ENCODE data around the gene TSHB. TPM values are rescaled to one million over a fixed set of nuclear protein-coding genes. Genes with fewer than 3 reads are reported as not detected.

The TSHB gene
- total RNA-seq, 2 donors from 2014 or later: not detected

GRCh38 chr1:115077286-115077983 is 47.8 kb downstream of the TSHB start:
- no peaks in the 10 kb centered on the region for H3K4me1 ChIP-seq
- no peak for DNase-seq
- H3K4me3 ChIP-seq: no peak overlapping the region
- no peaks in the 10 kb centered on the region for H3K9me3 ChIP-seq
- H3K9ac ChIP-seq (ENCODE audit: low read depth in 2 of 2, low read length in 2 of 2): no peak overlapping the region
- no peaks in the 10 kb centered on the region for H3K36me3 ChIP-seq
- H3K27ac ChIP-seq: no peak overlapping the region
- H3K27me3 ChIP-seq: no peaks in the 10 kb centered on the region
- no peak for TF ChIP-seq CTCF (IDR thresholded peaks at IDR 0.05)
- intact Hi-C loops (cut with DNase I): no loop called here

- H3K27ac ChIP-seq: no peak overlapping the region
- intact Hi-C loops (cut with DNase I): no loop called here
- TF ChIP-seq CTCF (IDR thresholded peaks at IDR 0.05): no peak
- no peaks in the 10 kb centered on the region for H3K4me1 ChIP-seq
- H3K27me3 ChIP-seq: no peaks in the 10 kb centered on the region
- DNase-seq: no peak
- H3K9ac ChIP-seq (ENCODE audit: low read depth in 2 of 2, low read length in 2 of 2): no peak overlapping the region
- H3K4me3 ChIP-seq: no peak overlapping the region
- H3K9me3 ChIP-seq: no peaks in the 10 kb centered on the region
- no peaks in the 10 kb centered on the region for H3K36me3 ChIP-seq
Measured at GRCh38 chr1:115077984-115078330, 48.3 kb downstream of the TSHB start.

GRCh38 chr1:115078708-115079107 is 49.1 kb downstream of the TSHB start:
- intact Hi-C loops (cut with DNase I): no loop called here
- H3K36me3 ChIP-seq: no peaks in the 10 kb centered on the region
- DNase-seq: no peak

GRCh38 chr1:115082949-115083348 is 53.3 kb downstream of the TSHB start:
- no peak for DNase-seq
- Histone ChIP-seq H3K27ac (no peak overlapping the region), H3K36me3 (no peaks in the 10 kb centered on the region), H3K4me1 (no peaks in the 10 kb centered on the region), H3K27me3 (no peaks in the 10 kb centered on the region), H3K4me3 (no peak overlapping the region), H3K9ac (ENCODE audit: low read depth in 2 of 2, low read length in 2 of 2) (no peak overlapping the region), H3K9me3 (no peaks in the 10 kb centered on the region)
- TF ChIP-seq CTCF (IDR thresholded peaks at IDR 0.05): no peak
- intact Hi-C loops (cut with DNase I): no loop called here

More at GRCh38 chr1:115078708-115079107, 49.1 kb downstream of the TSHB start:
- no peaks in the 10 kb centered on the region for H3K4me1 ChIP-seq
- H3K27ac ChIP-seq: no peak overlapping the region
- no peak for TF ChIP-seq CTCF (IDR thresholded peaks at IDR 0.05)
- no peaks in the 10 kb centered on the region for H3K9me3 ChIP-seq
- no peaks in the 10 kb centered on the region for H3K27me3 ChIP-seq
- H3K4me3 ChIP-seq: no peak overlapping the region
- H3K9ac ChIP-seq (ENCODE audit: low read depth in 2 of 2, low read length in 2 of 2): no peak overlapping the region

Other genes with a start within 250 kb of the TSHB start
- 10 to 100 TPM; 41.6 to 42.1 TPM for gene SIKE1, start 249.1 kb upstream of the TSHB start, total RNA-seq
- gene SYCP1, start 175.0 kb upstream of the TSHB start, total RNA-seq: not detected
- gene TSPAN2, start 59.7 kb downstream of the TSHB start, total RNA-seq: 10 to 100 TPM in 1 of 2 donors, 1 to 10 TPM in 1; 2.1 to 14.6 TPM